HG03103 (cell line): ENCODE measurements around the gene ZNF519.

Experiments
- ATAC-seq: cut with Tn5 transposase; IDR thresholded peaks from one replicate; pipeline ENCODE4 v1.9.1; 2021; ENCODE audit warnings: low read depth; ENCODE audit not compliant: unreplicated experiment

The ZNF519 gene

GRCh38 chr18:14100503-14101286 lies 31.5 kb downstream of the ZNF519 start:
- no peak for ATAC-seq

- no peak for ATAC-seq
These were observed 33.8 kb downstream of the ZNF519 start for GRCh38 chr18:14098428-14098827.

- no peak for ATAC-seq
These were observed 34.5 kb downstream of the ZNF519 start for GRCh38 chr18:14097761-14098160.

GRCh38 chr18:14093307-14093915 lies 38.8 kb downstream of the ZNF519 start:
- no peak for ATAC-seq

GRCh38 chr18:14092625-14093306 lies 39.5 kb downstream of the ZNF519 start:
- ATAC-seq: no peak

- no peak for ATAC-seq
These were observed 42.5 kb downstream of the ZNF519 start for GRCh38 chr18:14089781-14090180.

GRCh38 chr18:14089191-14089590 lies 43.0 kb downstream of the ZNF519 start:
- no peak for ATAC-seq

- ATAC-seq: peak; percentile 64
These were observed 45.6 kb downstream of the ZNF519 start for GRCh38 chr18:14086458-14087231.

GRCh38 chr18:14085770-14086457 lies 46.3 kb downstream of the ZNF519 start:
- no peak for ATAC-seq

GRCh38 chr18:14075196-14075595 lies 57.0 kb downstream of the ZNF519 start:
- no peak for ATAC-seq

GRCh38 chr18:14074187-14074586 lies 58.0 kb downstream of the ZNF519 start:
- ATAC-seq: no peak

- no peak for ATAC-seq
These were observed 78.6 kb downstream of the ZNF519 start for GRCh38 chr18:14053661-14054060.
